HEK293T (cell line): ENCODE results near the gene NECAB2.

Source experiments
- BHLHE40 ChIP-seq: fragments of 450-650 bp; IDR thresholded peaks from 2 replicates; pipeline ENCODE4 v1.6.1; 2016; ENCODE audit warnings: mild to moderate bottlenecking, moderate library complexity, borderline replicate concordance
- L3MBTL2 ChIP-seq: fragments of 450-650 bp; conservative IDR thresholded peaks from 2 replicates; pipeline ENCODE4 v1.6.1; 2016; ENCODE audit warnings: mild to moderate bottlenecking

GRCh38 chr16:83980794-83981193, 12.8 kb downstream of the NECAB2 start:
- TF ChIP-seq L3MBTL2 (no peak), BHLHE40 (no peak)
